GM06990 (cell line): ENCODE data around the gene SVIL.
"Not testable (repeated sequence)": the region's sequence is repeated elsewhere in the genome, so short reads cannot be mapped to it uniquely, and the experiment has no call there.

Experiments
- DNase-seq: peaks from one replicate; pipeline ENCODE4 v3.0.0-alpha.2; 2011; ENCODE audit not compliant: insufficient read length; ENCODE audit errors: extremely low read depth
- H3K27me3 ChIP-seq: replicated peaks from 2 replicates; pipeline ENCODE4 v1.6.0; 2011; ENCODE audit warnings: low read length; ENCODE audit not compliant: control insufficient read depth, insufficient read depth
- H3K36me3 ChIP-seq: 2 replicates; pipeline ENCODE4 v1.5.1; 2011; ENCODE audit warnings: low read length; ENCODE audit not compliant: control insufficient read depth, insufficient read depth
- H3K4me3 ChIP-seq: replicated peaks from 2 replicates; pipeline ENCODE4 v1.5.1; 2011; ENCODE audit warnings: low read depth, mild to moderate bottlenecking, control low read depth, low read length
- CTCF ChIP-seq: IDR thresholded peaks from 2 replicates; pipeline ENCODE4 v1.5.1; 2011; ENCODE audit warnings: low read length, control low read depth, mild to moderate bottlenecking, inconsistent platforms; ENCODE audit not compliant: insufficient read depth, poor library complexity, severe bottlenecking

Gene SVIL

DNA sequence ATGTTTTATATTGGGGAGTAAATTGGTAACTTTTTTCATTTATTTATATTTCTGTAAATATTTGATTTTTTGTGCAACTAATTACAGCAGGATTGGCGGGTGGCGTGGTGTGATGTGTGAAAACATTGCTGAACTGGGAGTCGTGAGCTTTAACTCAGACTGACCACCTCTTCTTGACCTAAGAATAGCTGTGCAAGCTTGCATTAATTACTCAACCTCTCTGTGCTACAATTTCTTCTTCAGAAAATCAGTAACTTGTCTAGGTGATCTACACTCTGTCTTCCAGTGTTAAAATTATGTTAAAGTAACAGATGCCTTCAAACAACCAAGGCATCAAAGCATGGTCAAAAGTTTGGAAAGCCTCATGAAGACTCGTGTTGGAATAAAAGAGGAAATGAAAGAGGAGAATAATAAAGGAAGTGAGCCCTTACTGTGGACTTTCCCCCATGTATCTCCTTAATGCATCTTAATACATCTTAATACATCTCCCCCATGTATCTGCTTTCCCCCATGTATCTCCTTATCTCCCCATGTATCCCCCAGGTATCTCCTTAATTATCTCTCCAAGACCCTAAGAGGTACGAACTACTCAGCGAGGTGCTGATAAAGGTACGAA is 71.2 kb downstream of the SVIL start:
- Histone ChIP-seq H3K36me3 (no peaks in the 10 kb centered on the region), H3K27me3 (no peaks in the 10 kb centered on the region), H3K4me3 (no peak overlapping the region)
- TF ChIP-seq CTCF = no peak
- DNase-seq = no peak

DNA sequence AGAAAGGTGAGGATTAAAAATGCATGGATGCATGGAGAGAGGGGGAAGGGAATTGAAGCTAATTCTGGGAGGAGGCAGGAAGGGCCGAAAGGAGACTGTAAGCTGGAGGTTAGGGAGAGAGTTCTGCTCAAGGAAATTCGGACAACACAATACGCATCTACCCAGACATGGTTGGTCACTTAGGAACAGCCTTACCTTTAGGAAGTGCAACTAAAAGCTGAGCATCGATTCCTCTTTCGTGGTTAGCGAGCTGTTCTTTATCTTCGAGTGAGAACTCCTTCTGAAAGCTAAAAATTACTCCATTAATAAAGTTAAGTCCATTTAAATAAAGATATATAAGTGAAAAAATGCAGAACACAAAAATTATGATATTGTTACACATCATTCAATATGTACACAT is 71.8 kb downstream of the SVIL start:
- not testable (repeated sequence) for H3K36me3 ChIP-seq, H3K27me3 ChIP-seq, DNase-seq, H3K4me3 ChIP-seq

GRCh38 chr10:29559996-29560395 is 74.8 kb downstream of the SVIL start:
- Histone ChIP-seq H3K27me3 (no peaks in the 10 kb centered on the region), H3K4me3 (no peak overlapping the region), H3K36me3 (no peaks in the 10 kb centered on the region)
- DNase-seq = no peak
- no peak for TF ChIP-seq CTCF

DNA sequence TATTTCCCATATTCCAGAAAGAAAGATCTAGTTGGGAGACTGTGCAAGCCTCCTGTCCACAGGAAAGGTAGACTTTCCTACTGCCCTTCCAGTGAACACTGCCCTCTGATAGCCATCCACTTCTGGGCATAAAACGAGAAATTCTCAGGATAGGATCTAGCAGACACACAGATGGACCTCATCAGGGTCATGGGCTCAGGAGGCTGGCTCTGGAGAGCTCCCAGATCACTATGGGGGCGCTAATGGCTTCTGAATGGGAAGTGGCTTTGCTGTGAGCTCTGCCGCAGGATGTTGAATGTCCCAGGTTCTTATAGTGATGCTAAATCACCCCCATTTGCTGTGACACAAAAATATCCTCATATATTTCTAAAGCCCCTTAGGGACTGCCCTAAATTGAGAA is 77.1 kb downstream of the SVIL start:
- DNase-seq = no peak
- H3K36me3 ChIP-seq = no peaks in the 10 kb centered on the region
- H3K4me3 ChIP-seq = no peak overlapping the region
- no peaks in the 10 kb centered on the region for H3K27me3 ChIP-seq
- TF ChIP-seq CTCF = no peak

- no peak for TF ChIP-seq CTCF
- no peak for DNase-seq
- Histone ChIP-seq H3K36me3 (no peaks in the 10 kb centered on the region), H3K27me3 (no peaks in the 10 kb centered on the region), H3K4me3 (no peak overlapping the region)
Measured at GRCh38 chr10:29555746-29556481, 78.9 kb downstream of the SVIL start.

DNA sequence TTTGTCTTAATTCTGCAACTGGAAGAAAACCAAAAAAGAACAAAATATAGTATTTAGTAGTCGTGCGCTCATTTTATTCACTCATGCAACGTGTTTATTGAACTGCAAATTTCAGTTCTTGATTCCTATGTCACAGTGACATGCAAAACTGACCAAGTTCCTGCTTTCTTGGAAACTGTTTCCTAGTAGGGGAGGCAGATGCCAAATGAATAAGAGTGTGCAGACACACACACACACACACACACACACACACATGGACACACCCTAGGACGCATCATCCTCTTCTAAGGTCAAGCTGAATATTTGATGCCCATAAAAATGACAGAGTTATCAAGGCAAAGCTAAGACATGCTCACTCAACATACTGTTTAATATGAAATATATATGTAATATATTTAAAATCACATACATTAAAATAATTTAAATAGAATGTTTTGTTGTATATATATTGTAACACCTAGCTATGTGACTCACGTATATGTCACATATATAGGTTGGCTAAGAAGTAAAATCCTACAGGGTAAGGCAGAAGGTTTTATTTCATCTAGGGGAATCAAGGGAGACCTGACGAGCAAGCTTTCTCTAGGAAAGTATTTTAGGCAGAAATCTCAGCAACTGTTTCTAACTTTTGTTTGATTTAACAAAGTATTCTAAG is 79.6 kb downstream of the SVIL start:
- no peaks in the 10 kb centered on the region for H3K27me3 ChIP-seq
- H3K36me3 ChIP-seq = no peaks in the 10 kb centered on the region
- no peak for TF ChIP-seq CTCF
- no peak overlapping the region for H3K4me3 ChIP-seq
- no peak for DNase-seq
